Measurements from ENCODE around the gene ZFHX3. TPM values are rescaled to one million over a fixed set of nuclear protein-coding genes. Genes with fewer than 3 reads are reported as not detected.

The ZFHX3 gene
- total and polyA plus RNA-seq, 2 of the 8 experiments (the other 6 are each of a cell fraction or from before 2014, with no cell fraction given): 0.08 to 0.99 TPM

GRCh38 chr16:72944757-72945485, 103.0 kb downstream of the ZFHX3 start:
- H3K4ac ChIP-seq (replicated peaks; ENCODE audit: insufficient read length, low read depth, low read length): no peak overlapping the region
- H4K5ac ChIP-seq (ENCODE audit: insufficient read length, low read depth, low read length): no peak overlapping the region
- no peaks in the 10 kb centered on the region for H3K9me3 ChIP-seq (ENCODE audit: insufficient read depth in 2 of 2, low read depth in 1 of 2, low read length in 1 of 2)
- H3K23me2 ChIP-seq (ENCODE audit: low read depth, low read length): no peaks in the 10 kb centered on the region
- no peak overlapping the region for H2BK15ac ChIP-seq (ENCODE audit: low read length)
- H2BK120ac ChIP-seq (replicated peaks; ENCODE audit: low read depth, low read length): no peak overlapping the region
- H3K4me3 ChIP-seq (ENCODE audit: extremely low read depth in 1 of 4, insufficient read depth in 2 of 4, low read depth in 3 of 4, low read length in 4 of 4): no peak overlapping the region
- ChIA-PET POLR2A (ENCODE audit: partially characterized antibody) (interaction anchor here (0.7 kb wide), 1 partner anchor 235 kb away, joined by 3 read pairs; no protein-coding TSS in a partner anchor), CTCF (ENCODE audit: partially characterized antibody) (interaction anchor here (1.0 to 2.1 kb wide), 4 partner anchors 11 to 112 kb away, joined by 4 to 5 read pairs (median 4); no protein-coding TSS in a partner anchor)
- WGBS, 2 experiments (ENCODE audit: extremely low coverage in 1 of 2, insufficient coverage in 1 of 2, insufficient read length in 1 of 2, insufficient replicate concordance in 2 of 2, low coverage in 1 of 2, low lambda C conversion rate in 2 of 2, missing lambda C conversion rate in 1 of 2): 80% methylated on average over 7 of the region's 7 CpGs; no CpG with 5 or more reads in 1 of the 2 experiments
- no peak overlapping the region for H3K27ac ChIP-seq (ENCODE audit: low read depth, low read length)
- no peaks in the 10 kb centered on the region; the same call in 1 of the 2 replicates for H3K79me1 ChIP-seq (ENCODE audit: low read depth, low read length)
- H2BK12ac ChIP-seq (ENCODE audit: low read depth, low read length): no peak overlapping the region
- H4K8ac ChIP-seq (ENCODE audit: extremely low read depth, insufficient read depth, low read length): no peak overlapping the region
- no peaks in the 10 kb centered on the region for H4K20me1 ChIP-seq (replicated peaks in 1 of 2; ENCODE audit: control insufficient read depth in 1 of 2, insufficient read depth in 2 of 2, low read length in 2 of 2)
- no peaks in the 10 kb centered on the region; a peak in 1 of 7 replicates for H3K27me3 ChIP-seq (replicated peaks in 1 of 4; ENCODE audit: control insufficient read depth in 3 of 4, extremely low read depth in 1 of 4, insufficient read depth in 3 of 4, low read length in 3 of 4)
- no peak for FAIRE-seq
- H2BK5ac ChIP-seq (ENCODE audit: low read depth, low read length): no peak overlapping the region; the same call in 1 of the 2 replicates
- no peak overlapping the region for H2AK5ac ChIP-seq (ENCODE audit: low read depth, low read length)
- no peaks in the 10 kb centered on the region for H3K79me2 ChIP-seq (ENCODE audit: control insufficient read depth in 1 of 2, insufficient read depth in 2 of 2, low read length in 2 of 2)
- H3K14ac ChIP-seq (ENCODE audit: insufficient read length): no peak overlapping the region
- H3K23ac ChIP-seq (ENCODE audit: insufficient read length): no peak overlapping the region
- no peak overlapping the region for H2AFZ ChIP-seq (ENCODE audit: low read length)
- no peak overlapping the region for H2BK20ac ChIP-seq (ENCODE audit: low read length)
- H4K91ac ChIP-seq (replicated peaks; ENCODE audit: insufficient read length, low read length): no peak overlapping the region
- peaks cover 0 to 11% (median 5%) of the 10 kb centered on the region in 4 experiments; a peak in 3 of 7 replicates for H3K4me1 ChIP-seq (replicated peaks in 1 of 4; ENCODE audit: control insufficient read depth in 3 of 4, insufficient read depth in 4 of 4, low read length in 3 of 4)
- H3K56ac ChIP-seq (replicated peaks; ENCODE audit: insufficient read length, low read depth, low read length): no peak overlapping the region
- DNase-seq (ENCODE audit: low read depth in 1 of 2, low spot score in 2 of 2): no peak
- H3K9ac ChIP-seq (replicated peaks in 1 of 4; ENCODE audit: extremely low read depth in 1 of 4, low read depth in 3 of 4, low read length in 3 of 4): no peak overlapping the region
- TF ChIP-seq SRF (IDR thresholded peaks at IDR 0.05; ENCODE audit: low read depth, low read length): no peak
- TF ChIP-seq KDM4A (IDR thresholded peaks at IDR 0.05; ENCODE audit: low read depth, low read length, severe bottlenecking): no peak
- TF ChIP-seq RXRA (IDR thresholded peaks at IDR 0.05; ENCODE audit: insufficient read depth, low read depth, low read length): no peak
- TF ChIP-seq MAX (IDR thresholded peaks at IDR 0.05): no peak
- TF ChIP-seq BCL11A (IDR thresholded peaks at IDR 0.05; ENCODE audit: low read depth in 2 of 2, low read length in 2 of 2): no peak
- TF ChIP-seq EGR1 (IDR thresholded peaks at IDR 0.05; ENCODE audit: borderline replicate concordance, low read depth, low read length): no peak
- TF ChIP-seq JUN (IDR thresholded peaks at IDR 0.05; ENCODE audit: low read depth, low read length): no peak
- H3K36me3 ChIP-seq (ENCODE audit: control insufficient read depth in 2 of 4, insufficient read depth in 4 of 4, low read length in 3 of 4): no peaks in the 10 kb centered on the region; a peak in 1 of 8 replicates
- no peak overlapping the region for H3K4me2 ChIP-seq (ENCODE audit: insufficient read depth in 1 of 2, low read depth in 2 of 2, low read length in 2 of 2)
- H3K18ac ChIP-seq (ENCODE audit: extremely low read depth, low read length): no peak overlapping the region
